Measurements from ENCODE around the gene ALDH4A1.

ALDH4A1 gene

DNA sequence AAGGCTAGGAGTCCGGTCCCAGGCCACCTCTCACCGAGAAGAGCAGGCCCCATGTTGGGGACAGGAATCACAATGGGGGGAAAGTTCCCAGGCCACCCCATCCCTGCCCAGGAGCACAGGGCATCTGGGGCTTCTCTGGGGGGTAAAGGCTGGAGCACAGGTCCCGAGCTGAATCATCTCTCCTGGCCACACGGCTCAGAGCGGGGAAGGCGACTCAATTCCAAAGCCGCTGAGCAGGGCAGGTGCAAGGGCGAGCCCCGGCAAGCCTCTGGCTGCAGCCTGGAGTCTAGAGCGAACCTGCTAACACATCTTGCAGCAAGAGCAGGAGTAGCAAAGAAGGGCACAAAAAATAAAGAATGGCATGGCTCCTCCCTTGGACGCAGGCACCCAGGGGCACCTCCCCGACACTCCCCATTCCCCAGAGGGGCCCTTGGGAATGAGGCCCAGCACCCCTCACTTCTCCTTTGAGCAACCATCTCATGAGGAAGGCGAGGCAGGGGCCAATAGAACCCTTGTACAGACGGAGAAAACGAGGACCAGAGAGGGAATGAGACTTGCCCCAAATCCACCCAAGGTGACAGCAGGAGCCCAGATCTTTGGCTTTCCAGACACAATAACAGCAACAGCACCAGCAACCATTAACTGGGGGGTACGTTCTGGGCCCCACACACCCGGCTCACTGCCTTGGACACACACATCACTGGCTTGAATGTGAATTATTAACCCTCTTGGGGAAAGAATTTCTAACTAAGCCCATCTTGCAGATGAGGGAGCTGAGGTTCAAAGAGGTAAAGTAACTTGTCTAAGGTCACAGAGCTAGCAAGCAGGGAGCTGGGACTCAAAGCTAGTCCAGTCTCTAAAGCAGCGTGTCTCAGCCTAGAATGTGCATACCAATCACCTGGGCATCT is 20.7 kb upstream of the ALDH4A1 start:
- no peak for DNase-seq (ENCODE audit: low spot score)

- DNase-seq (ENCODE audit: low spot score) = no peak
Observed at GRCh38 chr1:18922319-18922726, 20.0 kb upstream of the ALDH4A1 start.

- DNase-seq (ENCODE audit: low spot score) = no peak
Observed at GRCh38 chr1:18921516-18922251, 19.3 kb upstream of the ALDH4A1 start.

DNA sequence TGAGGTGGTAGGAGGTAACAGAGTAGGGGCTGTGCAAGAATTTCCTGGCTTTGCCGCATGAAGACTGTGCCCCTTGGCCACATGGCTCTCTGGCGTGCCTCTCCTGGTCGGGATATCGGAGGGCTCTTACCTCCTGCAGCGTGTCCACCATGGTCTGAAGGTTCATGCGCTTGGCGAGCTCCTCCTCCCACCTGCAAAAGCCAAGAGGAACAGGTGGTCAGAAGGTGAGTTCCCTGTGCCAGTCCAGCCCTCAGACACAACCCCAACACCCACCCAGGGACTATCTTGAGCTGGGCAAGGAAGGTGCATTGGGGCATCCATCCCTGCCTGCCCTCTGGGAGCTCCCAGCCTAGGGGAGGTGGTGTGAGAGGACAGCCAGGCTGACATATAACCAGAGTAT is 18.6 kb upstream of the ALDH4A1 start:
- no peak for DNase-seq (ENCODE audit: low spot score)

DNA sequence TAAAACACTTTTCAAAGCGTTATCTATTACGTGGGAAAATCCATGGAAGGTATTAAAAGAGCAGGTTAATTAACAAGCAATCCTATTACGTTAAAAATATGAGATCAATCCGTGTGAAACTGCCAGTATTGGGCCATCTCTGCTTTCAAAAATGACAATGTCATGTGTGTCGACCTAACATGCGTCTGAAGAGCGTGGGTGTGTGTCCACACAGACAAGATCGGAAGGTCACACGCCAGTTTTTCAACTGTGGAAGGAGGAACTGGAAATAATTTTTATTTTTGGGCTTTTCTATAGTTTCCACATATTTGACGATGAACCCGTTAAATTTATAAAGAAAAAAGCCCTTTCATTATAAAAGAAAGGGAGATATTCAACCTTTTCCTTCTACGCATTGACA is 17.6 kb upstream of the ALDH4A1 start:
- no peak for DNase-seq (ENCODE audit: low spot score)

DNA sequence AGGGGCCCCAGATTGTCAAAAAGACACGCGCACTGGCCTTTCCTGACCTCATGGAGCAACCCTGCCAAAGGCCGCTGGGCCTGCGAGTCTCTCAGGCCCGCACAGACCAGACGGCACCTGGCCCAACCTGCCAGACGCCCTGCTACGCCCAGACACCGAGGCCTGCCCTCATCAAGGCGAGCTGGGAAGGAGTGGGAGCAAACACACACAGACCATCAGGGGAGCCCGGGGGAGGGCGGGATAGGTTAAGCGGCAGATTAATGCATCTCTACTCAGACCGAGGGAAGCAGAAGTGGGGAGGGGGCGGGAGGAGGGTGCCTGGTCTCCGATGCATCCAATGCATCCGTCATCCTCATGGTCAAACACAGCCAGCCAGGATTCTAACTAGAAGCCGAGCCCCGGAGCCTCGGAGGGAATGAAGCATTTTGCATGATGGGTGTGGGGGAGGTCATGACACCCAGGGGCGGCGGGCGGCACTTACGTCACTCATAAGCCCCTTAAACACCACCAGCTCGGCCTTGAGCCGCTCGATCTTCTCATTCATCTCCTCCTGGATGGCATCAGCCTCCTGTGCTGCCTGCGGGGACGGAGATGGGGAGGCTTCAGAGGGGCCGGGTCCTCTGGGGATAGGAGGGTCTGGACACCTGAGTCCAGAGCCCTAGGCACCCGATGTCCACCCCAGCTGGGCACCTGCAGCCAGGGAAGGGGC is 17.0 kb upstream of the ALDH4A1 start:
- no peak for DNase-seq (ENCODE audit: low spot score)

DNA sequence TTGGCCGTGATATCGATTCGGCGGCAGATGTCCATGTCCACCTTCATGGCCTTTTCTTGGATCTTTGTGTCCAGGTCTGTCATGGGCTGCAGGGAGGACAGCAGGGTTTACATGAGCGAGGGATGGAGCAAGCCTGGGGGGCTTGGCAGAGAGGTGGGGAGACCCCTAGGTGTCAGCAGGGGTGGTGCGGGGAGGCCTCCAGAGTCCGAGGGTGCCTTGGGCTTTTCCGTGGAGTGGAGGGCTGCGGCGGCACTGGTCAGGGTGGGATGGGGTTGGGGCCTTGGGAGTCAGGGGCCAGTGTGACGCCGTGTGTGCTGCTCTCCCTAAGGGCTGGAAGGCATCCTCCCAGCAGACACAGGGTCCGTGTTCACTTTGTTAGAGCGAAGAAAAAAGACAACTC is 16.1 kb upstream of the ALDH4A1 start:
- DNase-seq (ENCODE audit: low spot score) = no peak

DNA sequence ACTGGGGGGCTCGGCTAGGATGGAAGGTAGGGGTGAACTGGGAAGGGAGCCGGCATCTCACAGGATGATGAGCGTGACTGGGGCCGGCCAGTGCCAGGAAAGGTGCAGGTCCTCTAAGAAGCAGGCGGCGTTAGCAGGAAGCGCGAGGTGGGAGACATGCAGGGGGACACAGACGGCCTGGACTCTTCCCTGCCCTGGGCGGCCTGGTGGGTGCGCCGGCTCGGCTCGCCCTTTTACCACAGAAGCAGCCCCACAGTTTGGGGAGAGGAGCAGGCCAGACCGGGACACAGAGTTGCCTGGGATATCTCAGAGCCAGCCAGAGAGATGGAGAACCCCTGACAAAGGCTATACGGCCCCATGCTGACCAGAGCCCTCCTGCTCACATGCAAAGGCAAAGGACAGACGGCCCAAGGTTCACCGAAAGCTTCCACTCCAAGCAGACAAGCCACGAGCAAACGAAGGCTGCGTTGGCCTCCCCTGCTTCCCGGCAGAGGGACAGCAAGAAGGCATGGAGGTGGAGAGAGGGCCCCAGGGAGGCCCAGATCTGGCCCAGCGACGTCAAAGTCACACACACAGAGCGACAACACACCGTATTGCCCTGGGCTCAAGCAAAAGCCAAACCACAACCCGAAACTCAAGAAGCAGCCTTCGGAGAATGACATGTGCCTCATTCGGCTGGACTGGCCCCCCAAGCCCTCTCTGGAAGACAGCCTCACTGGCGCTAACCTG is 14.9 kb upstream of the ALDH4A1 start:
- DNase-seq (ENCODE audit: low spot score) = no peak

DNA sequence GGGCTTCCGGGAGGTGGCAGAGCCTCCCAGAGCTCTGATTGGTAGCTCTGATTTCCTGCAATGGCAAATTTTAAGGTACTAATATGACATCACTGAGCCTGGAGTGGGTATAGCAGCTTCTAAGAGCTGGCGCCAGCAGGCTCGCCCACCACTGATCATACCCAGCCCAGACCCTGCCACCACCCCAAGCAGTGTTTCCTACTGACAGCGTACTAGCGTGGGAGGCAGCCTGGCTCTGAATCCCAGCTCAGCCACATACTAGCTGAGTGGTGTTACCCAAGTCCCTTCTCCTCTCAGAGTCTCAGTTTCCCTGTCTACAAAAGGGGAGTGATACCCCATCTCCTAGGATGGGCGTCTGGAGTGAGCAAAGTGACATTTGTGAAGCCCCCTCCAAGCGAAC is 13.0 kb upstream of the ALDH4A1 start:
- DNase-seq (ENCODE audit: low spot score) = no peak

- peak; percentile 61 for DNase-seq (ENCODE audit: low spot score)
Observed at GRCh38 chr1:18913065-18913835, 10.9 kb upstream of the ALDH4A1 start.

DNA sequence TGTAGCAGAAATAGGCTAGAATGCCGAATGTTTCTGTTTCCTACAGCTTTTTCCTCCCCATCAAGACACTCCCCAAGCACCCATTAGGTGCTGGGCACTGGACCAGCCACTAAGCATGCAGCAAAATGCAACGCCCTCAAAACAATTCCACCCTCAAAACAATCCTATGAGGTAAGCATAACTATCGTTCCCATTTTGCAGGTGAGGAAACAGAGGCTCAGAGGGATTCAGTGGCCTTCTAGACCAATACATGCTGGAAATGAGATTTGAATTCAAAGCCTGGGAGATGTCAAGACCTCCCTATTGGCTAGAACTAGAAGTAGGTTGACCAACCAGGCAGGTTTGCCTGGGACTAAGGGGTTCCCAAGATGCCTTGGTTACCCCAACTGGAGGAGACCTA is 10.2 kb upstream of the ALDH4A1 start:
- DNase-seq (ENCODE audit: low spot score) = no peak

GRCh38 chr1:18908911-18909771 is 6.8 kb upstream of the ALDH4A1 start:
- no peak for DNase-seq (ENCODE audit: low spot score)

GRCh38 chr1:18907917-18908845 is 5.8 kb upstream of the ALDH4A1 start:
- DNase-seq (ENCODE audit: low spot score) = no peak

DNA sequence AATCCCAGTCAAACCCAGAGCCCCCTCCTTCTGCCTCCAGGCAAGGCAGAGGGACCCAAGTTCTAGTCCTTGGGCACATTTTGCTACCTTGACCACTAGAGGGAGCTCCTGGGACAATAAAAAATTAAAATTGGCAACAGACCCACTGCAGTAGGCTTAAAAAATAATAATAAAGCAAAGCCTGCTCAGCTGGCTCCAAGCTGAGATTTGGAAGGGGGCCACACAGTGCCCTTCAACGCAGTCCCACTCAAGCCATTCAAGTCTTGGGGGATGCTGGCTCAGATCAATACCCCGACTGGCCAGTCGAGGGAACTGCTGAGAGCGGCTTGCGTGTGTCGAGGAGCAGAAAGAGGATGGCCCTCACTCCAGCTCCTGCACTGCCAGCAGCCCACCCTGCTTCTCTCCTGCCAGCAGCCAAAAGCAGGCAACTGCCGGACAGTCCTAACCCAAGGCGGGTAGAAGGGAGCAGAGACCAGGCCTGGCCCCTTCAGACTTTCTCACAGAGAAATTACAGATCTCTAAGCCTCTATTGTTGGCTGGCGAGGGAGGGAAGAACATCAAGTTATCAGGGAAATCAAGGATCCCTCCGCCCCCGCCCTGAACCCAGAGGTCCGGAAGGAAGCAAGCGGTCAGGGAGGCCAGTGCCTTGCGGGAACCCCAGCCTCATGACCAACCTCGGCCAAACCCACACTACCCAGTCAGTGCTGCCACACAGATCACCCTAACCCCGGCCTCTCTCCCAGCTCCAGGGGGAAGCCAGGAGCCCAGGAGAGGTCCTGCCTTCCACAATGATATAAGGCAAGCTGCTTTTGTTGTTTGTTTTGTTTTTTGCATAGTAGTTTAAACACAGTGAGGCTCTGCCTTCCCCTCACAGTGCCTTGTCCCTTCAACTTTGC is 4.9 kb upstream of the ALDH4A1 start:
- peak; percentile 57 for DNase-seq (ENCODE audit: low spot score)

DNA sequence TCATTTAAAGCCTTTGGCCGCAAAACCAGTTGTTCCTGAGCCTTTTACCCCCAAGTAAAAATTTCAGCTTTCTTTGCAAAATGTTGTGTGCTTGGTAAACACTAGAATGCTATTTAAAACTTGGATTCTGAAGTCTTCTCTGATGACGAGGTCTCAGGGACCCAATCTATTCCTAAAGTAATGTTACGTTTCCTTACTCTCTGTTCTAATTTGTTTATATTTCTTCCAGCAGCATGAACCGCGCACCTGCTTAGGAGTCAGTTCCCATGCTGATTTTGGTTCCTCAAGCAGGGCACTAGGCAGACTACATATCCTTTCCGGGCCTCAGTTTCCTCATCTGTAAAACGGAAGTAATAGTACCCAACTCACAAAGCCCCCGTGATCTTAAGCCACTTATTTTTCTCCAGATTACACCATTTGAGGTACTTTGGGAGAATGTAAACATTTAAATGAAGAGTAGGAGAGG is 969 bp upstream of the ALDH4A1 start:
- peak; percentile 26 for DNase-seq (ENCODE audit: low spot score)

GRCh38 chr1:18901952-18902522 is 318 bp downstream of the ALDH4A1 start:
- peak; percentile 37 for DNase-seq (ENCODE audit: low spot score)

GRCh38 chr1:18901147-18901951 is 1.0 kb downstream of the ALDH4A1 start:
- DNase-seq (ENCODE audit: low spot score) = no peak

All from RKO (cell line).